ENCODE measurements around the gene PBRM1. TPM values are rescaled to one million over a fixed set of nuclear protein-coding genes. Genes with fewer than 3 reads are reported as not detected.

Gene PBRM1
- total and polyA plus RNA-seq, 2 donors (not counting 1 experiment from before 2014, with no cell fraction given), result 16.8 to 85.9 TPM

GRCh38 chr3:52722491-52722890 is 36.8 kb upstream of the PBRM1 start:
- intact Hi-C loops (cut with micrococcal nuclease), result no loop called here
- DNase-seq (no peak), ATAC-seq (ENCODE audit: low read depth) (no peak)
- H3K9me3 ChIP-seq (ENCODE audit: control extremely low read depth in 1 of 3, control insufficient read depth in 2 of 3, insufficient read depth in 1 of 3, low read length in 2 of 3), result peaks cover 0 to 8% (median 2%) of the 10 kb centered on the region in 3 donors
- TF ChIP-seq EZH2 (IDR thresholded peaks at IDR 0.05; ENCODE audit: borderline replicate concordance, insufficient read depth, low read depth, low read length, poor library complexity, severe bottlenecking) (no peak), CTCF (IDR thresholded peaks at IDR 0.05) (no peak)
- no peaks in the 10 kb centered on the region for H3K27me3 ChIP-seq (replicated peaks in 1 of 4; ENCODE audit: control extremely low read depth in 1 of 4, control insufficient read depth in 3 of 4, insufficient read depth in 4 of 4, low read length in 3 of 4)
- H3K27ac ChIP-seq (ENCODE audit: low read length in 2 of 2), result no peak overlapping the region
- no peak overlapping the region for H3K9ac ChIP-seq (ENCODE audit: low read length)
- WGBS (ENCODE audit: insufficient coverage), result 94% methylated on average over 6 of the region's 7 CpGs
- no peaks in the 10 kb centered on the region for H3K27me3 Mint-ChIP-seq
- H2AFZ ChIP-seq (ENCODE audit: insufficient read depth, low read depth, low read length, poor library complexity, severe bottlenecking), result no peak overlapping the region
- CTCF ChIA-PET, result no interaction called here
- no peak overlapping the region for H3K4me3 ChIP-seq (ENCODE audit: control extremely low read depth in 1 of 5, extremely low read depth in 1 of 5, insufficient read depth in 1 of 5, low read depth in 2 of 5, low read length in 4 of 5)
- POLR2A ChIA-PET, result no interaction called here
- no peaks in the 10 kb centered on the region for H3K79me2 ChIP-seq (ENCODE audit: control insufficient read depth, insufficient read depth, low read length)
- H3K4me2 ChIP-seq (replicated peaks; ENCODE audit: low read depth, low read length, poor library complexity, severe bottlenecking), result no peak overlapping the region
- H3K4me1 ChIP-seq (ENCODE audit: control insufficient read depth in 2 of 2, insufficient read depth in 2 of 2, low read length in 2 of 2), result peaks cover 6 to 11% of the 10 kb centered on the region in 2 donors
- H3K36me3 ChIP-seq (replicated peaks in 1 of 2; ENCODE audit: control extremely low read depth in 1 of 2, control insufficient read depth in 1 of 2, extremely low read depth in 1 of 2, insufficient read depth in 2 of 2, low read length in 1 of 2), result no peaks in the 10 kb centered on the region
- H3K4me3 Mint-ChIP-seq, result no peak overlapping the region
- no peaks in the 10 kb centered on the region for H4K20me1 ChIP-seq (ENCODE audit: control insufficient read depth, insufficient read depth, low read length, poor library complexity, severe bottlenecking)
- no peak overlapping the region for H3K27ac Mint-ChIP-seq
- H3K9me3 Mint-ChIP-seq (ENCODE audit: insufficient read depth), result no peaks in the 10 kb centered on the region
- peaks cover 12% of the 10 kb centered on the region for H3K4me1 Mint-ChIP-seq

GRCh38 chr3:52721730-52722008 is 36.0 kb upstream of the PBRM1 start:
- no peak overlapping the region for H3K27ac Mint-ChIP-seq
- WGBS (ENCODE audit: insufficient coverage), result 100% methylated on average over 1 of the region's 1 CpG
- no peak overlapping the region for H3K4me3 Mint-ChIP-seq
- CTCF ChIA-PET, result interaction anchor here (0.7 kb wide), 1 partner anchor 12 kb away, joined by 3 read pairs; no protein-coding TSS in a partner anchor
- H3K4me2 ChIP-seq (replicated peaks; ENCODE audit: low read depth, low read length, poor library complexity, severe bottlenecking), result no peak overlapping the region
- no peak overlapping the region for H3K9ac ChIP-seq (ENCODE audit: low read length)
- ATAC-seq (ENCODE audit: low read depth) (no peak), DNase-seq (no peak)
- no peak overlapping the region for H2AFZ ChIP-seq (ENCODE audit: insufficient read depth, low read depth, low read length, poor library complexity, severe bottlenecking)
- H3K27ac ChIP-seq (ENCODE audit: low read length in 2 of 2), result no peak overlapping the region
- peaks cover 0 to 8% (median 2%) of the 10 kb centered on the region in 3 donors for H3K9me3 ChIP-seq (ENCODE audit: control extremely low read depth in 1 of 3, control insufficient read depth in 2 of 3, insufficient read depth in 1 of 3, low read length in 2 of 3)
- peaks cover 6 to 11% of the 10 kb centered on the region in 2 donors for H3K4me1 ChIP-seq (ENCODE audit: control insufficient read depth in 2 of 2, insufficient read depth in 2 of 2, low read length in 2 of 2)
- H3K27me3 Mint-ChIP-seq, result no peaks in the 10 kb centered on the region
- H4K20me1 ChIP-seq (ENCODE audit: control insufficient read depth, insufficient read depth, low read length, poor library complexity, severe bottlenecking), result no peaks in the 10 kb centered on the region
- TF ChIP-seq EZH2 (IDR thresholded peaks at IDR 0.05; ENCODE audit: borderline replicate concordance, insufficient read depth, low read depth, low read length, poor library complexity, severe bottlenecking) (no peak), CTCF (IDR thresholded peaks at IDR 0.05) (no peak)
- POLR2A ChIA-PET, result no interaction called here
- no peaks in the 10 kb centered on the region for H3K9me3 Mint-ChIP-seq (ENCODE audit: insufficient read depth)
- no peaks in the 10 kb centered on the region for H3K79me2 ChIP-seq (ENCODE audit: control insufficient read depth, insufficient read depth, low read length)
- H3K36me3 ChIP-seq (replicated peaks in 1 of 2; ENCODE audit: control extremely low read depth in 1 of 2, control insufficient read depth in 1 of 2, extremely low read depth in 1 of 2, insufficient read depth in 2 of 2, low read length in 1 of 2), result no peaks in the 10 kb centered on the region
- no peak overlapping the region for H3K4me3 ChIP-seq (ENCODE audit: control extremely low read depth in 1 of 5, extremely low read depth in 1 of 5, insufficient read depth in 1 of 5, low read depth in 2 of 5, low read length in 4 of 5)
- H3K27me3 ChIP-seq (replicated peaks in 1 of 4; ENCODE audit: control extremely low read depth in 1 of 4, control insufficient read depth in 3 of 4, insufficient read depth in 4 of 4, low read length in 3 of 4), result no peaks in the 10 kb centered on the region
- peaks cover 12% of the 10 kb centered on the region for H3K4me1 Mint-ChIP-seq
- intact Hi-C loops (cut with micrococcal nuclease), result no loop called here
